ENCODE data around the gene BCS1L. TPM values are rescaled to one million over a fixed set of nuclear protein-coding genes. Genes with fewer than 3 reads are reported as not detected.

The BCS1L gene
- total and polyA plus RNA-seq, 2 donors from 2014 or later: 40.7 to 43.3 TPM

DNA sequence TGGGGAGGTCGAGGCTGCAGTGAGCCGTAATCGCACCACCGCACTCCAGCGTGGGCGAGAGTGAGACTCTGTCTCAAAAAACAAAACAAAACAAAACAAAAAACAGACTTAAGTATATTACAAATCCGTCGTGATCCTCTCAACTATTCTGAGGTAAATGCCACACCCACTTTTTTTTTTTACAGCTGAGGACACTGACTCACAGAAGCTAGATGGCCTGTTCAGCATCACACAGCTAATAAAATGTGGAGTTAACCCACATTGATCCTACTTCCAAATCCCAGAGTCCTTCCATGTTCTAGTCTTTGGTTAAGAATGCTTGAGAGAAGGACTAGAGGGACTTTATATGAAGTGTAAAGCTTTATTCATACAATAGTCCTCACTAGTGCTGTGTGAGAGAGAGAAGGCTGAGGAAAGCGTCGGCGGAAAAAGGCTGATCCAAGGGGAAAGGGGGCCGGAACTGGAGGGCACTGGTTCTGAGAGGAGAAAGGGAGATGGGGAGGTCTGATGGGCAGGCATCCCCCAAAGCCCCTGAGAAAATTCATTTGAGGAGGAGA, 11.7 kb downstream of the BCS1L start:
- no peak for FAIRE-seq
- H3K9me3 ChIP-seq (ENCODE audit: control insufficient read depth in 2 of 3, insufficient read depth in 1 of 3, low read length in 3 of 3): no peaks in the 10 kb centered on the region
- H3K9ac ChIP-seq (ENCODE audit: low read length in 3 of 3): peak overlapping the region; percentile 85 to 86 (median 86)
- no peak for TF ChIP-seq CTCF (IDR thresholded peaks at IDR 0.05; ENCODE audit: borderline replicate concordance, extremely low read depth, insufficient read depth)
- peaks cover 0 to 10% (median 5%) of the 10 kb centered on the region in 3 donors for H3K4me1 ChIP-seq (ENCODE audit: control insufficient read depth in 2 of 3, insufficient read depth in 2 of 3, low read depth in 1 of 3, low read length in 3 of 3)
- no peak for DNase-seq
- peaks cover 2 to 18% (median 8%) of the 10 kb centered on the region in 3 donors for H3K36me3 ChIP-seq (ENCODE audit: control insufficient read depth in 2 of 3, insufficient read depth in 3 of 3, low read length in 3 of 3)
- no peaks in the 10 kb centered on the region for H3K27me3 ChIP-seq (ENCODE audit: control insufficient read depth, insufficient read depth, low read length)
- H3K4me3 ChIP-seq (ENCODE audit: low read length in 3 of 3): peak overlapping the region; percentile 89 to 97 (median 94)
- H3K27ac ChIP-seq (ENCODE audit: low read depth in 2 of 2, low read length in 2 of 2): peak overlapping the region in 1 of 2 donors; percentile 69
- intact Hi-C loops (cut with DNase I): no loop called here

DNA sequence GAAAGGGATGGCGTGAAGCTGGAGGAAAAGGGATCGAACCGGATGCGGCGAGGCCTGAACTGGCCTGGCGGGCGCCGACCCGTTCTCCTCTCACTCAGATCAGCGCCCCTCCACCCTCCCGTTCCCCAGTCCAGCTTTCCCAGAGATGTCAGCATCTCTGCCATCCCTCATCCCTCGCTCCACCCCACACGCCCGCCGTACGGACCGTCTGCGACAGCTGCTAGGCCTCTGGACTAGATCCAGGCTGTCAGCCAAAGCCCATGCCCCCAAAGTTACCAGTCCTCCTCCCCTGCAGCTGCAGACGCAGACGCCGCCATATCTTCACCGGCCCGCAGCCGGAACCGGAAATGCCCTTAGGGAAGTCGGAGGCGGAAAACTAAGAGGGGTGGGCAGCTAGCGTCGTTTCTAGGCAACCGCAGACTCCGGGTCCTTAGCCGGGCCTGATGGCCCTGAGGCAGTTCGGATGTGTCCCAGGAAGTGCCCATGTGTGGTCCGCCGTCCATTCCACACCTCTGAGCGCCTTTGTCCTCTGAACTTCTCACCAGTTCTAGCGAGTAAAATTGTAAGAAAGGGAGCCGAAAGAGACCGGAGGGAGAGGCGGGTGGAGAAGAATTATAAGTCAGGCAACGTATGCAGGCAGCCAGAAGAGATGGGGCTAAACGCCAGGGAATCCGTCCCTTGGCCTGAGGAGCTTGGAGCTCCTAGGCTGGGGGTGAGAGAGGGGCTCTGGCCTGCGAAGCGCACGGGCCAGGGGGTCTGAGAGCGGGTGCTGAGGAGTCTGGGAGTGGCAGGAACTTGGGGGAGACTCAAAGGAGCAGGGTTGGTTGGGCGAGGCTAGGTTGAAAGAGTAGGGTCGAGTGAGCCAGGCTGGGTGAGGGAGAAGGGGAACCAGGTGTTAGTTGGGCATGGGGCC, 12.4 kb downstream of the BCS1L start, which contains the start of the genes RNF25 and STK36:
Gene RNF25 (minus strand): TSS at position 349 of the 913 bp plus-strand sequence. CDS start 32 bp downstream, at position 317.
Gene STK36 (plus strand): TSS at position 433 of the 913 bp plus-strand sequence. CDS start 744 bp downstream, outside the sequence.
- Histone ChIP-seq H3K4me3 (ENCODE audit: low read length in 3 of 3) (peak within 1 kb of the TSS; percentile 89 to 97 (median 94)), H3K4me1 (ENCODE audit: control insufficient read depth in 2 of 3, insufficient read depth in 2 of 3, low read depth in 1 of 3, low read length in 3 of 3) (peaks cover 0 to 10% (median 5%) of the 10 kb centered on the region in 3 donors), H3K9ac (ENCODE audit: low read length in 3 of 3) (peak within 1 kb of the TSS; percentile 85 to 91 (median 86)), H3K36me3 (ENCODE audit: control insufficient read depth in 2 of 3, insufficient read depth in 3 of 3, low read length in 3 of 3) (peaks cover 2 to 13% (median 8%) of the 10 kb centered on the region in 3 donors), H3K9me3 (ENCODE audit: control insufficient read depth in 2 of 3, insufficient read depth in 1 of 3, low read length in 3 of 3) (no peaks in the 10 kb centered on the region), H3K27me3 (ENCODE audit: control insufficient read depth, insufficient read depth, low read length) (no peaks in the 10 kb centered on the region), H3K27ac (ENCODE audit: low read depth in 2 of 2, low read length in 2 of 2) (peak within 1 kb of the TSS; percentile 1 to 69)
- FAIRE-seq (no peak), DNase-seq (peak; percentile 89 to 97 (median 95))
- TF ChIP-seq CTCF (IDR thresholded peaks at IDR 0.05; ENCODE audit: borderline replicate concordance, extremely low read depth, insufficient read depth): no peak
- intact Hi-C loops (cut with DNase I): no loop called here

DNA sequence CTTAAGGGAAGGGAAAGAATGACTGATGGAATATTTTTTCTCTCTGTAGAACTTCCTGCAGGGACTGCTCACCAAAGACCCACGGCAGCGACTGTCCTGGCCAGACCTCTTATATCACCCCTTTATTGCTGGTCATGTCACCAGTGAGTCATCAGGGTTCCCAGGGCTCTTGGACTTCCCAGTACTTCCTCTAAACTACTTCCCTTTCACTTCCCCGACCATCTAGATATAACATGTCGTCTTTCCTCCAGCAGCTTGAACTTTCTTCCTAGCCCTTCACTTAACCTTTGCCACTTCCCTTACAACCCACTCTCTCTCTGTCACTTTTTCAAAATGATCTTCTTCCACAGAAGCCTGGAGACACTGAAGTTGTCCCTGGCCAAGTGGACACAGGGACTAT, 19.6 kb downstream of the BCS1L start:
- peaks cover 2 to 20% (median 15%) of the 10 kb centered on the region in 3 donors for H3K36me3 ChIP-seq (ENCODE audit: control insufficient read depth in 2 of 3, insufficient read depth in 3 of 3, low read length in 3 of 3)
- H3K27ac ChIP-seq (ENCODE audit: low read depth in 2 of 2, low read length in 2 of 2): no peak overlapping the region
- H3K9me3 ChIP-seq (ENCODE audit: control insufficient read depth in 2 of 3, insufficient read depth in 1 of 3, low read length in 3 of 3): no peaks in the 10 kb centered on the region
- DNase-seq: no peak
- no peak overlapping the region for H3K4me3 ChIP-seq (ENCODE audit: low read length in 3 of 3)
- no peaks in the 10 kb centered on the region for H3K27me3 ChIP-seq (ENCODE audit: control insufficient read depth, insufficient read depth, low read length)
- intact Hi-C loops (cut with DNase I): no loop called here
- H3K4me1 ChIP-seq (ENCODE audit: control insufficient read depth in 2 of 3, insufficient read depth in 2 of 3, low read depth in 1 of 3, low read length in 3 of 3): no peaks in the 10 kb centered on the region
- H3K9ac ChIP-seq (ENCODE audit: low read length in 3 of 3): no peak overlapping the region
- no peak for TF ChIP-seq CTCF (IDR thresholded peaks at IDR 0.05; ENCODE audit: borderline replicate concordance, extremely low read depth, insufficient read depth)
- no peak for FAIRE-seq

Measured in kidney (tissue), 14 donors.